Colonic mucosa (tissue), 4 donors: ENCODE measurements around the gene CCDC175. TPM values are rescaled to one million over a fixed set of nuclear protein-coding genes. Genes with fewer than 3 reads are reported as not detected.
A peak's percentile ranks its signal among the peaks of the same experiment; 100 is the strongest.

Source experiments
- DNase-seq: peaks from one replicate; pipeline ENCODE4 v3.0.0-alpha.2; 2020
- H3K27ac ChIP-seq: fragments of 200-600 bp; one replicate; pipeline ENCODE4 v1.8.0; 2021
- H3K27me3 ChIP-seq: fragments of 200-600 bp; one replicate; pipeline ENCODE4 v1.8.0; 2021
- H3K36me3 ChIP-seq: fragments of 200-600 bp; one replicate; pipeline ENCODE4 v1.8.0; 2021
- H3K4me1 ChIP-seq: fragments of 200-600 bp; one replicate; pipeline ENCODE4 v1.8.0; 2021; ENCODE audit warnings: mild to moderate bottlenecking
- H3K4me3 ChIP-seq: fragments of 200-600 bp; one replicate; pipeline ENCODE4 v1.8.0; 2021
- H3K9ac ChIP-seq, 2 donors: one replicate each; pipeline ENCODE4 v1.7.0; 2013; ENCODE audit warnings: control low read depth in 2 of 2, low read depth in 2 of 2, low read length in 2 of 2
- H3K9me3 ChIP-seq: fragments of 200-600 bp; one replicate; pipeline ENCODE4 v1.8.0; 2021
- intact Hi-C: fragments of 100-400 bp; cut with DNase I; formaldehyde crosslinking; loops from one replicate; pipeline ENCODE4 v1.14.1; 2022
- total RNA-seq, 2 donors: library from RNA; stranded (reverse); fragmentation: NEBNext Ultra II Directional in 1 of 2; extraction: Animal tissue kit (Norgen Biotek cat#: 25700) in 1 of 2; gene quantifications; one replicate each; pipeline ENCODE4 v1.2.1, GENCODE V29; 2021
- TF ChIP-seq, protein P1 (sequence below): fragments of 200-600 bp; IDR thresholded peaks from one replicate; pipeline ENCODE4 v1.8.0; 2022; ENCODE audit warnings: antibody characterized with exemption, mild to moderate bottlenecking
- donor health status: healthy.
- donor health status: DM: no; HTN: no; CAD: no.
- donor health status: DM: no; HTN: no; CAD: no.

Gene CCDC175
- total RNA-seq, 2 donors from 2014 or later: 0.27 to 0.32 TPM

DNA sequence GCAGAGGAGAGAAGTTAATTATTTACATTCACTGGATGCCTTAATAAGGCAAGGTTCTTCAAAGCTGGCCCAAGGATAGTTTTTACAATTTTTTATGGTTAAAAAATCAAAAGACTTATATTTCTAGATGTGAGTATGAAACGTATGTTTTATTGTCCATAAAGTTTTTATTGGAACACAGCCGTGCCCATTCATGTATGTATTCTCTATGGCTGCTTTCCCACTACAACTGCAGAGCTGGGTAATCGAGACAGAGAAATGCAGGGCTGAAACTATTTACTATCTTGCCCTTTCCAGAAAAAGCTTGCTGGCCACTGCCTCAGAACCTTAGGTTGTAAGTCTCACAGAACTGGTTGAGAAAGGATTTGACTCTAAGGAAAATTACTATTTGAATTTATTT lies 75.9 kb downstream of the CCDC175 start:
- Histone ChIP-seq H3K27me3 (no peaks in the 10 kb centered on the region), H3K4me3 (no peak overlapping the region), H3K9me3 (no peaks in the 10 kb centered on the region), H3K36me3 (no peaks in the 10 kb centered on the region), H3K4me1 (no peaks in the 10 kb centered on the region), H3K27ac (no peak overlapping the region), H3K9ac (no peak overlapping the region)
- TF ChIP-seq, protein P1, sequence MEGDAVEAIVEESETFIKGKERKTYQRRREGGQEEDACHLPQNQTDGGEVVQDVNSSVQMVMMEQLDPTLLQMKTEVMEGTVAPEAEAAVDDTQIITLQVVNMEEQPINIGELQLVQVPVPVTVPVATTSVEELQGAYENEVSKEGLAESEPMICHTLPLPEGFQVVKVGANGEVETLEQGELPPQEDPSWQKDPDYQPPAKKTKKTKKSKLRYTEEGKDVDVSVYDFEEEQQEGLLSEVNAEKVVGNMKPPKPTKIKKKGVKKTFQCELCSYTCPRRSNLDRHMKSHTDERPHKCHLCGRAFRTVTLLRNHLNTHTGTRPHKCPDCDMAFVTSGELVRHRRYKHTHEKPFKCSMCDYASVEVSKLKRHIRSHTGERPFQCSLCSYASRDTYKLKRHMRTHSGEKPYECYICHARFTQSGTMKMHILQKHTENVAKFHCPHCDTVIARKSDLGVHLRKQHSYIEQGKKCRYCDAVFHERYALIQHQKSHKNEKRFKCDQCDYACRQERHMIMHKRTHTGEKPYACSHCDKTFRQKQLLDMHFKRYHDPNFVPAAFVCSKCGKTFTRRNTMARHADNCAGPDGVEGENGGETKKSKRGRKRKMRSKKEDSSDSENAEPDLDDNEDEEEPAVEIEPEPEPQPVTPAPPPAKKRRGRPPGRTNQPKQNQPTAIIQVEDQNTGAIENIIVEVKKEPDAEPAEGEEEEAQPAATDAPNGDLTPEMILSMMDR: no peak
- intact Hi-C loops: no loop called here
- DNase-seq: no peak

DNA sequence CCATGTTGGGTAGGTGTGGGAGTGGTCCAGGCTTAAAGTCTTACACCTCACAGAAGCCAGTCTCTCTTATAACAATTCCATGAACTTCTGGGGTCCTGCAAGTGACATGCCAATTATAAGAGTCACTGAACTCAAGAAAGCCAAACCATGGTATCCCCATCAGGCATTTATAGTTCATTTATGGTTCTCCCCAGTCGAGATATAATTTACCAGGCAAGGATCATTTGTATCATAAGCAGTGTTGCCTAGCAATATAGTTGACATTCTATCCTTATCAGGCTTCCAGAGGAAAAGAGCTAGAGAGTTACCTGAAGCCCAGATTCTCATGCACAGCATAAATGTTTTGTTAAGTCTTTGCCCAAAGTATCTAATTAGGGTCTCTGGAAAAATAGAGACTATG lies 84.2 kb downstream of the CCDC175 start:
- no peaks in the 10 kb centered on the region for H3K9me3 ChIP-seq
- H3K9ac ChIP-seq: no peak overlapping the region
- H3K4me3 ChIP-seq: no peak overlapping the region
- no peak overlapping the region for H3K27ac ChIP-seq
- H3K4me1 ChIP-seq: no peaks in the 10 kb centered on the region
- intact Hi-C loops: no loop called here
- H3K36me3 ChIP-seq: peaks cover 3% of the 10 kb centered on the region
- TF ChIP-seq, protein P1: no peak
- H3K27me3 ChIP-seq: no peaks in the 10 kb centered on the region
- DNase-seq: no peak

DNA sequence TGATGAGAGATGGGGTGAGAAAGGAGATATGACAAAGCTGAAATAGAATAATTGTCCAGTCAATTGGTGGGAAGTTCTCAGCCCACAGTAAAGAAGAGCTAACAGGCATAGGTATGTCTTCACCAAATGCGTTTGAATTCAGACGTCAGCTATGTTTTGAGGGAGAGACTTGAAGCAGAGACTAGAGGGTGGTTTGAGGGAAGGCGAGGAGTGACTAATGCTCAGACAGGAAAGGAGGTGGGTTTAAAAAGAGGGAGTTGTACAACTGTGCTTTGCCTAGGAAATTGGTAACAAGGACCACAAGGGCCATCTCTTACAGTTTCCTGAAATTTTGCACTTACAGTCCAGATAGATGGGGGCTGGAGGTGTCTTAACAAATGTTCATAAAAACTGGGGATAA lies 85.9 kb downstream of the CCDC175 start:
- H3K27me3 ChIP-seq: no peaks in the 10 kb centered on the region
- no peaks in the 10 kb centered on the region for H3K9me3 ChIP-seq
- TF ChIP-seq, protein P1: no peak
- no peak overlapping the region for H3K9ac ChIP-seq
- peaks cover 3% of the 10 kb centered on the region for H3K36me3 ChIP-seq
- intact Hi-C loops: no loop called here
- H3K4me1 ChIP-seq: no peaks in the 10 kb centered on the region
- no peak overlapping the region for H3K4me3 ChIP-seq
- H3K27ac ChIP-seq: no peak overlapping the region
- DNase-seq: no peak

DNA sequence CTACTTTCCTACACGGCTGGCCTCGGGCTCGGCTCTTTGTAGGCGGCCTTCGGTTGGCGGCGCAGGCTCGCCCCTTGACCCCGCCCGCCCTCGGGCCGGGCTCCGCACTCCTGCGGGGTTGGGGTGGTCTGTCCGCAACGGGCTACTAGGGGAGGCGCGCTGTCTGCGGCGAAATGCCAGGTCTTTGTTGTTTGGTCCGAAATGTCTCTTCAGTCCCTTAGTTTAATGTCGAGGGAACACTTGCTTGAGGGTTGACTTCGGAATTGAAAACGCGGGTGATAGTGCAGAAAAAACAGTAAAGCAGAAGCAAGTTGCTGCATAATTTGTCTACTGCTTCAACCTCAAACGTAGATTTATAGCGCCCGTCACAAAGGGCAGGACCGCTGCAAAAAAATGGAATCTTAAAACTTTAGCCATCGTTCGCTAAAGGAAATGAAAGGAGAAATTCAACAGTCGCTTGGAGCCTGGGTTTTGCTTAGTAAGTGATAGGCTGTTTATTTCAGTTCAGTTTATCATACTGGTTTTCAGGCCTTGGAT lies 91.9 kb downstream of the CCDC175 start:
- Histone ChIP-seq H3K9ac (peak overlapping the region; percentile 63 to 70), H3K36me3 (no peaks in the 10 kb centered on the region), H3K9me3 (no peaks in the 10 kb centered on the region), H3K4me3 (peak overlapping the region; percentile 74), H3K4me1 (peaks cover 6% of the 10 kb centered on the region), H3K27ac (peak overlapping the region; percentile 89), H3K27me3 (no peaks in the 10 kb centered on the region)
- intact Hi-C loops: no loop called here
- no peak for DNase-seq
- TF ChIP-seq, protein P1: no peak

DNA sequence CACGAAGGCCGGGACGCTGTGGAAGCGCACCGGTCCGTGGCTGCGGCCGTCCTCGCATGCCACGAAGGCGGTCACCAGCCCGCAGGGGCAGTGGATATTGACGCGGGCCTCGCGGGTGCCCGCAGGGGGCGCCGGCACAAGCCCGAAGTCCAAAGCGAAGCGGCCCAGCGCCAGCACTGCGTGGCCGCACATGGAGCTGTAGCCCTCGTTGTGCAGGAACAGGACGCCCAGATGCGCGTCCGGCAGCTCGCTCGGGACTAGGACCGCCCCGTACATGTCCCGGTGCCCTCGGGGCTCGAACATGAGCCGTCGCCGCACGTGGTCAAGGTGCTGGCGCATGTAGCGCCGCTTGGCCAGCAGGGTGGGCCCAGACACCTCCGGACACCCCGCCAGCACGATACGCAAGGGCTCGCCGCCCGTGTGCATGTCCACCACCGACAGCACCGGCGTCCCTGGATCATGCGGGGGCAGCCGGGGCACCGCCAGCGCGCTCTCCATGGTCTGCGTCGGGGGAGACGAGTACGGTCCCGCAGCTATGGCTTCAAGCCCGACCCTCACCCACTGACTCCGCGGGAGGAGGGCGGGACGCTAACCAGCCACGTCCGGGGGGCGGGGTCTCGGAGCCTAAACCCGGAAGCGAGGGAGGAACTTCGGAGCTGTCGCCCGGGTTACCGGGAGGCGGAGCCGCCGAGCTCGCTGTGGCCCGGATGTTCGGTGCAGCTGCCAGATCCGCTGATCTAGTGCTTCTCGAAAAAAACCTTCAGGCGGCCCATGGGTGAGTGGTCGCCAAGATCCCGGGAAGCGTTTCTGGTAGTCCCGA lies 92.6 kb downstream of the CCDC175 start, which contains the start of the genes JKAMP and L3HYPDH:
Gene JKAMP (plus strand): TSS at position 699 of the 820 bp plus-strand sequence. CDS start 73 bp downstream, at position 772.
Gene L3HYPDH (minus strand): TSS at position 590 of the 820 bp plus-strand sequence. CDS start 92 bp downstream, at position 498.
- no peaks in the 10 kb centered on the region for H3K9me3 ChIP-seq
- peak; percentile 98 for DNase-seq
- H3K27ac ChIP-seq: peak within 1 kb of the TSS; percentile 89
- peaks cover 6% of the 10 kb centered on the region for H3K4me1 ChIP-seq
- TF ChIP-seq, protein P1: peak; percentile 56
- intact Hi-C loops: no loop called here
- H3K4me3 ChIP-seq: peak within 1 kb of the TSS; percentile 74
- no peaks in the 10 kb centered on the region for H3K36me3 ChIP-seq
- no peaks in the 10 kb centered on the region for H3K27me3 ChIP-seq
- peak within 1 kb of the TSS; percentile 70 to 83 for H3K9ac ChIP-seq
